Endodermal cell (in vitro differentiated cells): ENCODE data around the gene PDE4A. TPM values are rescaled to one million over a fixed set of nuclear protein-coding genes. Genes with fewer than 3 reads are reported as not detected.

Experiments used
- DNase-seq: peaks from one replicate; pipeline ENCODE4 v3.0.0-alpha.2; 2017
- H3K27ac ChIP-seq: 2 replicates; pipeline ENCODE4 v1.5.1; 2013; ENCODE audit warnings: mild to moderate bottlenecking, low read depth, low read length, moderate library complexity
- H3K27me3 ChIP-seq: 2 replicates; pipeline ENCODE4 v1.6.1; 2013; ENCODE audit warnings: mild to moderate bottlenecking, low read length, moderate library complexity; ENCODE audit not compliant: insufficient read depth, control insufficient read depth, poor library complexity, severe bottlenecking
- H3K36me3 ChIP-seq: 2 replicates; pipeline ENCODE4 v1.7.0; 2013; ENCODE audit warnings: mild to moderate bottlenecking, low read length, moderate library complexity; ENCODE audit not compliant: control insufficient read depth, insufficient read depth
- H3K4me1 ChIP-seq: one replicate; pipeline ENCODE4 v1.7.0; 2013; ENCODE audit warnings: low read length; ENCODE audit not compliant: control insufficient read depth, insufficient read depth
- H3K4me3 ChIP-seq: 2 replicates; pipeline ENCODE4 v1.5.1; 2013; ENCODE audit warnings: mild to moderate bottlenecking, low read length, moderate library complexity
- H3K9ac ChIP-seq: 2 replicates; pipeline ENCODE4 v1.6.1; 2013; ENCODE audit warnings: mild to moderate bottlenecking, low read length, moderate library complexity; ENCODE audit not compliant: poor library complexity, severe bottlenecking; ENCODE audit errors: extremely low read depth
- H3K9me3 ChIP-seq: 2 replicates; pipeline ENCODE4 v1.6.1; 2013; ENCODE audit warnings: mild to moderate bottlenecking, low read length, moderate library complexity; ENCODE audit not compliant: control insufficient read depth
- H3K27ac Mint-ChIP-seq: 2 replicates; pipeline ENCODE4 v1.8.0; 2020; ENCODE audit warnings: mixed read lengths
- H3K27me3 Mint-ChIP-seq: 2 replicates; pipeline ENCODE4 v1.8.0; 2021; ENCODE audit warnings: mild to moderate bottlenecking, mixed read lengths; ENCODE audit not compliant: insufficient read depth
- H3K36me3 Mint-ChIP-seq: 2 replicates; pipeline ENCODE4 v1.8.0; 2020; ENCODE audit warnings: low read depth, mixed read lengths
- H3K4me1 Mint-ChIP-seq: 2 replicates; pipeline ENCODE4 v1.8.0; 2020; ENCODE audit warnings: mixed read lengths
- H3K4me3 Mint-ChIP-seq: 2 replicates; pipeline ENCODE4 v1.8.0; 2020; ENCODE audit warnings: mild to moderate bottlenecking, moderate library complexity, mixed read lengths
- H3K9me3 Mint-ChIP-seq: 2 replicates; pipeline ENCODE4 v1.8.0; 2020; ENCODE audit warnings: mild to moderate bottlenecking, mixed read lengths
- CTCF ChIP-seq: fragments of 200-600 bp; sonication (generic); conservative IDR thresholded peaks from 2 replicates; pipeline ENCODE4 v1.5.0; 2021; ENCODE audit warnings: antibody characterized with exemption, mild to moderate bottlenecking
- WGBS, 2 experiments: methylation state at CpG; one replicate each; pipeline versions ENCODE4 v1.1.5 to v1.1.7; 2013; ENCODE audit warnings: missing lambda C conversion rate in 2 of 2, mixed read lengths in 1 of 2; ENCODE audit not compliant: insufficient coverage in 1 of 2, insufficient read length in 1 of 2; 5-methylcytosine and 5-hydroxymethylcytosine counted together
- total RNA-seq, 2 donors: library from RNA; stranded (reverse); fragmentation: NEBNext Ultra II Directional in 1 of 2; extraction: Animal tissue kit (Norgen Biotek cat#: 25700) in 1 of 2; gene quantifications; 2 replicates in 1 of 2; 3 replicates in 1 of 2; pipeline ENCODE4 v1.2.1, GENCODE V29; 2021

Gene PDE4A
- total RNA-seq, 2 donors from 2014 or later = 1.7 to 2.6 TPM

DNA sequence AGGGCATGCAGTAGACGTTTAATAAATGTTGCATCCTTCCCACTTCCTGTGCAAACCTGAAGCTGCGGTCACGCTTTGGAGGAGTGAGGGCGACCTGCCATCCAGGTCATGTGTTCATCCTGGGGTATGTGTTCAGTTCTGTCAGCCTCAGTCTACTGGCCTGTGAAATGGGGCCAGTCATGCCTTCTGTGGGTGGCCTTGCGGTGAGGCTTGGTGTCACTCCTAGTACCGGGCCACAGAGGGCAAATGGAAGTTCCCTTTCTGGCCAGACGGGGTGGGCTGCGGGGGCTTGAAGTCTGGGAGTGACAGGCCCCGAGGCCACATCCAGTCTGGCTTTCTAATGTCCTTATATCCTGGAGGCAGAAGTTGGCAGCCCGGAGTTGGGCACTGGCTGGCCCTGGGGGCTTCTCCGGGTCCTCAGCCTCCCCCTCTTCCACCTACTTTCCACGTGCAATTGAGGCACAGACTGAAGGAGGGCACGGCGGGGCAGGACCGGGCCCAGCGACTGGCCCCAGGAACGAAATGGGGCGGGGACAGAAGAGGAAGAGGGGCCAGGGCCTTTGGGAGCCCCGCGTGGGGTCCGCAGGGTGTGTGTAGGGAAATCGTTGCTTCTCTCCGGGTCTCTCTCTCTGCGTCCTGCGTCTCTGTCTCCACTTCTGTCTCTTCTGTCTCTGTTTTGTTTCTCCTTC lies 11.1 kb downstream of the PDE4A start:
- Histone ChIP-seq H3K9ac (no peak overlapping the region), H3K4me3 (peak overlapping the region; percentile 66), H3K27me3 (peaks cover 70% of the 10 kb centered on the region), H3K27ac (no peak overlapping the region), H3K9me3 (no peaks in the 10 kb centered on the region), H3K4me1 (no peaks in the 10 kb centered on the region), H3K36me3 (no peaks in the 10 kb centered on the region)
- H3K9me3 Mint-ChIP-seq = no peaks in the 10 kb centered on the region
- peak; percentile 70 for DNase-seq
- TF ChIP-seq CTCF = peak; percentile 28
- no peaks in the 10 kb centered on the region for H3K36me3 Mint-ChIP-seq
- H3K27me3 Mint-ChIP-seq = peaks cover 77% of the 10 kb centered on the region
- H3K4me3 Mint-ChIP-seq = peak overlapping the region; percentile 54
- no peak overlapping the region for H3K27ac Mint-ChIP-seq
- peaks cover 9% of the 10 kb centered on the region for H3K4me1 Mint-ChIP-seq
- 31 to 43% methylated on average over 12 to 25 of the region's 25 CpGs for WGBS, 2 experiments

GRCh38 chr19:10431943-10432735 lies 11.8 kb downstream of the PDE4A start:
- H3K36me3 Mint-ChIP-seq = no peaks in the 10 kb centered on the region
- no peaks in the 10 kb centered on the region for H3K4me1 ChIP-seq
- no peaks in the 10 kb centered on the region for H3K9me3 Mint-ChIP-seq
- peak overlapping the region; percentile 54 for H3K4me3 Mint-ChIP-seq
- H3K27ac Mint-ChIP-seq = no peak overlapping the region
- H3K4me1 Mint-ChIP-seq = peaks cover 9% of the 10 kb centered on the region
- no peak overlapping the region for H3K9ac ChIP-seq
- H3K27ac ChIP-seq = no peak overlapping the region
- no peak overlapping the region for H3K4me3 ChIP-seq
- 26 to 44% methylated on average over 8 to 54 of the region's 64 CpGs for WGBS, 2 experiments
- H3K9me3 ChIP-seq = no peaks in the 10 kb centered on the region
- peak; percentile 85 for DNase-seq
- no peaks in the 10 kb centered on the region for H3K36me3 ChIP-seq
- H3K27me3 Mint-ChIP-seq = peaks cover 69% of the 10 kb centered on the region
- H3K27me3 ChIP-seq = peaks cover 62% of the 10 kb centered on the region
- TF ChIP-seq CTCF = no peak

DNA sequence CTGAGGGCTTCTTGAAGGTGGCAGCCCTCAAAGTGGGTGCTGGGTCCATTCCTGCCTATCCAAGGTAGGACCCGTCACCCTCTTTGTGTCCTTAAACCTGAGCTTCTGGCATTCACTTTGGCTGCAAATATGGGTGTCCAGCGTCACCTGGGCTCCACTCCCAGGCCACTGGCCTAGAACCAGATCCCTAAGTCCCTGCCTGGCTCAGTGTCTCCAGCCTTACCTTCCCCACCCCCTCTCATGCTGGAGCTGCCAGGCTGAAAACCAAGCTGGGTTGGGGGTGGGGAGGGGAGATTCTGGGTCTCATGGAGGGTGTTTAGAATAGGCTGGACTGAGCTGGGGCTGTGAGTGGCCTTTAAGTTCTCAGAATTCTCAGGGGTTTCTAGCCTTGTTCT lies 12.4 kb downstream of the PDE4A start:
- no peak for TF ChIP-seq CTCF
- Mint-ChIP-seq H3K36me3 (no peaks in the 10 kb centered on the region), H3K27ac (no peak overlapping the region), H3K4me1 (peaks cover 9% of the 10 kb centered on the region), H3K9me3 (no peaks in the 10 kb centered on the region), H3K4me3 (no peak overlapping the region), H3K27me3 (peaks cover 64% of the 10 kb centered on the region)
- Histone ChIP-seq H3K4me3 (no peak overlapping the region), H3K36me3 (no peaks in the 10 kb centered on the region), H3K4me1 (no peaks in the 10 kb centered on the region), H3K27me3 (peaks cover 56% of the 10 kb centered on the region), H3K9ac (no peak overlapping the region), H3K27ac (no peak overlapping the region), H3K9me3 (no peaks in the 10 kb centered on the region)
- no peak for DNase-seq
- 91 to 100% methylated on average over 1 to 2 of the region's 2 CpGs for WGBS, 2 experiments
